GM12874 (cell line): ENCODE results near the gene GALNT2.

Experiments used
- TF ChIP-seq, protein P1 (sequence below): IDR thresholded peaks from 2 replicates; pipeline ENCODE4 v1.5.1; 2011; ENCODE audit warnings: low read depth, mild to moderate bottlenecking, control low read depth, low read length, moderate library complexity; ENCODE audit not compliant: insufficient read depth

The GALNT2 gene

DNA sequence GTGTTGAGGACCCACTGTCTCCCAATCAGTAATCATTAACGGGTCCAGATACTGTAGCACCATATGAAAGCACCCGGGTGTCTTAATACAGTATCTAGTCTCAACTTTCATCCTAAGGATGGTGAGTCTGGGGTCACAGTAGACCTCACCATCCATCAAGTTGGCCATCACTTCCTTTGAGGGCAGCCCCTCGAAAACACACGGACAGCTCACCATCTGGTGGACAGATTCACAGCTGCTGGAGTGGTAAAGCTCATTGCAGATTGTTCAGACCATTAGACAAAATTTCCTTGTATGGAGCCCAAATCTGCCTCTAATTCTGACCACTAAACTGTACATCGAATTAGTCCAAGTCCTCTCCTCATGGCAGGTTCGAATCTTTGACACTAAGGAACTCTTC is 236.0 kb downstream of the GALNT2 start:
- TF ChIP-seq, protein P1, sequence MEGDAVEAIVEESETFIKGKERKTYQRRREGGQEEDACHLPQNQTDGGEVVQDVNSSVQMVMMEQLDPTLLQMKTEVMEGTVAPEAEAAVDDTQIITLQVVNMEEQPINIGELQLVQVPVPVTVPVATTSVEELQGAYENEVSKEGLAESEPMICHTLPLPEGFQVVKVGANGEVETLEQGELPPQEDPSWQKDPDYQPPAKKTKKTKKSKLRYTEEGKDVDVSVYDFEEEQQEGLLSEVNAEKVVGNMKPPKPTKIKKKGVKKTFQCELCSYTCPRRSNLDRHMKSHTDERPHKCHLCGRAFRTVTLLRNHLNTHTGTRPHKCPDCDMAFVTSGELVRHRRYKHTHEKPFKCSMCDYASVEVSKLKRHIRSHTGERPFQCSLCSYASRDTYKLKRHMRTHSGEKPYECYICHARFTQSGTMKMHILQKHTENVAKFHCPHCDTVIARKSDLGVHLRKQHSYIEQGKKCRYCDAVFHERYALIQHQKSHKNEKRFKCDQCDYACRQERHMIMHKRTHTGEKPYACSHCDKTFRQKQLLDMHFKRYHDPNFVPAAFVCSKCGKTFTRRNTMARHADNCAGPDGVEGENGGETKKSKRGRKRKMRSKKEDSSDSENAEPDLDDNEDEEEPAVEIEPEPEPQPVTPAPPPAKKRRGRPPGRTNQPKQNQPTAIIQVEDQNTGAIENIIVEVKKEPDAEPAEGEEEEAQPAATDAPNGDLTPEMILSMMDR = no peak

GRCh38 chr1:230303822-230304221 is 236.8 kb downstream of the GALNT2 start:
- TF ChIP-seq, protein P1 = no peak

DNA sequence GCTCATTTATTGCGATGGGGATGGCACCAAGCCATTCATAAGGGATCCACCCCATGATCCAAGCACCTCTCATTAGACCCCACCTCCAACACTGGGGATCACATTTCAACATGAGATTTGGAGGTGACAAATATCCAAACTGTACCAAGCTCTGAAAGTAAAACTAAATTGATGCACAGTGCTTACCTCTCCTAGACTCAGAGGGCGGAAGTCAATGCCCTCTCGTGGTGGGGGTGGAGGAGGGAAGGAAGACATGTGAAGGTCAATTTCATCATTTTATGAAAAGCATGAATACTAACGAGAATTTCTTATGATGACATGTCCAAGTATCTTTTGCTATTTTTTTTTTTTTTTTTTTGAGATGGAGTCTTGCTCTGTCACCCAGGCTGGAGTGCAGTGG is 239.1 kb downstream of the GALNT2 start:
- TF ChIP-seq, protein P1 = peak; percentile 27; the same call in 1 of the 2 replicates

DNA sequence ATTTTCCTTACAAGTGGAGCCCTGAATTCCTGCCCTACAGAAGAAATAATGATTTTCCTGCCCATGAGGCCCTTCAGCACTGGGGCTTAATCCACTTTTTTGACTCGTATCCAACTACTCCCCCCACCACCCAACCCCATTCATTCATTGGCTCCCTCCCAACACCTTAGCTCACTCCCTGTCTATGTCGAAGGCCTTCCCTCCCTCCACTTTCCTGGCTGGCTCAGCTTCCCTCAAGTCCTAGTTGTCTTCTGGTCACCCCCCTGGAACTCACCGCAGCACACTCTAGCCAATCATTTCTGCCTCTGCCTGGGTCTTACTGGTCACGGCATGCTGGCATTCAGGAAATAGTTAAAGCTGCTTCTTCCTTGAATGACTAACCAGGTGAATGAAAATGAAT is 240.2 kb downstream of the GALNT2 start:
- TF ChIP-seq, protein P1 = no peak

DNA sequence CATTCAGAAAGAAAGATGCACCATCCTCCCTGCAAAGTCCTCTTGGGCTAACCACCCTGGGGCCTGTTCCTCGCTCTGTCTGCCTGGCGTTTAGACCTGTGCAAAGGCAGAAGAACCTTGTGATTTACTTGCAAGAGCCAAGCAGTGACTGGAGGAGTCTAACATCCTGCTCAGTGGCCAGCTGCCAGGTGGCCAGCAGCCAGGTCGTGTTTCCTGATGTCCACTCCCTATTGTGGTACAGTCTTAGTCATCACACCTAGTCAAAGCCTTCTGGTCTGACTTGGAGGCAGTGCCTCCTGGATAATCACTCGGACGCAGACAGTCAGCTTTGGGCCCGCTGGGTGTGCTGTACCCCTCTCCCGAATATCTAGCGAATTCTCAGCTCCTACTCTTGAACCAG is 241.0 kb downstream of the GALNT2 start:
- TF ChIP-seq, protein P1 = no peak

DNA sequence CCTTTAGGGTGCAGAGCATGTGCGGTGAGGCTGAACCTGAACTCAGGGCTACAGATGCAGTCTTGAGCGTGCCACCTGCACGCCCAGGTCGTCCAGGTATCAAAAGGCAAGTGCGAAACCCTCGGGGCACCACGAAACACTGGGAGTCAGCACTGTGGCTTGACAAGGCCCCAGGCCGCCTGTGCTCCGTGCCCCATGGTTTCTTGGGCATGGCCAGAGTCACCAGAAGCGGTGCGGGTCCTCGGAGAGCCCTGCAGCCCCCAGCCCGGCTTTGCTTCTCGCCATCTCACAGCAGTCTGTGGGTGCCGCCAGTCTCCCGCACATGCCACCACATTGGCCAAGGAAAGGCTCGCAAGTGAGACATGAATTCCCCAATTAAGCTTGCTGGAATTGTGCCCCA is 241.8 kb downstream of the GALNT2 start:
- TF ChIP-seq, protein P1 = no peak

- TF ChIP-seq, protein P1 = no peak
Observed at GRCh38 chr1:230309646-230310177, 242.7 kb downstream of the GALNT2 start.
